ENCODE results near the gene TARS1. TPM values are rescaled to one million over a fixed set of nuclear protein-coding genes. Genes with fewer than 3 reads are reported as not detected.

Gene TARS1
- total RNA-seq, 1 donor from 2014 or later = 180 TPM

DNA sequence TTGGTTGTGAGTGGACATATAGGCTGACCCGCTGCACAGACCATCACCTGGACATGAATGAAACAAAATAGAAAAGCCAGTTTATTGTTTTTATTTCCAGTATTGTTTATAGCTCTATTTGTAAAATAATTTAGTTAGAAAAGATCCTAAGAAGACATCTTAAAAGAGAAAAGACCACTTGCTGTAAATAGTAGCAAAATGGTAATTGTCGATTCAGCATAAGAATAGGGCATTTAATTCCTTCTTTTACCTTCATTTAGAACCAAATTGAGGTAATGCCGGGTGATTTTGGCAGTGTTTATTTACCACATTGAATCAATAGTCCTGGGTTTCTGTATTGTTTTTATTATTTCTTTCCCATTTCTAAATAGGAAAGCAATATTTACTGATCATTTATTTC lies 7.4 kb downstream of the TARS1 start:
- CTCF ChIA-PET = no interaction called here
- POLR2A ChIA-PET = no interaction called here
- H3K27me3 Mint-ChIP-seq = no peaks in the 10 kb centered on the region
- H3K4me1 Mint-ChIP-seq = peaks cover 15% of the 10 kb centered on the region
- ATAC-seq (ENCODE audit: low read depth) (no peak), DNase-seq (no peak)
- TF ChIP-seq, protein P1, sequence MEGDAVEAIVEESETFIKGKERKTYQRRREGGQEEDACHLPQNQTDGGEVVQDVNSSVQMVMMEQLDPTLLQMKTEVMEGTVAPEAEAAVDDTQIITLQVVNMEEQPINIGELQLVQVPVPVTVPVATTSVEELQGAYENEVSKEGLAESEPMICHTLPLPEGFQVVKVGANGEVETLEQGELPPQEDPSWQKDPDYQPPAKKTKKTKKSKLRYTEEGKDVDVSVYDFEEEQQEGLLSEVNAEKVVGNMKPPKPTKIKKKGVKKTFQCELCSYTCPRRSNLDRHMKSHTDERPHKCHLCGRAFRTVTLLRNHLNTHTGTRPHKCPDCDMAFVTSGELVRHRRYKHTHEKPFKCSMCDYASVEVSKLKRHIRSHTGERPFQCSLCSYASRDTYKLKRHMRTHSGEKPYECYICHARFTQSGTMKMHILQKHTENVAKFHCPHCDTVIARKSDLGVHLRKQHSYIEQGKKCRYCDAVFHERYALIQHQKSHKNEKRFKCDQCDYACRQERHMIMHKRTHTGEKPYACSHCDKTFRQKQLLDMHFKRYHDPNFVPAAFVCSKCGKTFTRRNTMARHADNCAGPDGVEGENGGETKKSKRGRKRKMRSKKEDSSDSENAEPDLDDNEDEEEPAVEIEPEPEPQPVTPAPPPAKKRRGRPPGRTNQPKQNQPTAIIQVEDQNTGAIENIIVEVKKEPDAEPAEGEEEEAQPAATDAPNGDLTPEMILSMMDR (IDR thresholded peaks at IDR 0.05) = no peak
- H3K4me3 Mint-ChIP-seq = no peak overlapping the region
- peaks cover 74% of the 10 kb centered on the region for H3K36me3 Mint-ChIP-seq (ENCODE audit: low read depth)
- no peaks in the 10 kb centered on the region for H3K9me3 Mint-ChIP-seq
- intact Hi-C loops (cut with micrococcal nuclease) = loop anchor here (10.0 kb wide), 1 partner anchor 1133 kb away; the partner anchor contains the start of gene MTMR12
- H3K27ac Mint-ChIP-seq = no peak overlapping the region

DNA sequence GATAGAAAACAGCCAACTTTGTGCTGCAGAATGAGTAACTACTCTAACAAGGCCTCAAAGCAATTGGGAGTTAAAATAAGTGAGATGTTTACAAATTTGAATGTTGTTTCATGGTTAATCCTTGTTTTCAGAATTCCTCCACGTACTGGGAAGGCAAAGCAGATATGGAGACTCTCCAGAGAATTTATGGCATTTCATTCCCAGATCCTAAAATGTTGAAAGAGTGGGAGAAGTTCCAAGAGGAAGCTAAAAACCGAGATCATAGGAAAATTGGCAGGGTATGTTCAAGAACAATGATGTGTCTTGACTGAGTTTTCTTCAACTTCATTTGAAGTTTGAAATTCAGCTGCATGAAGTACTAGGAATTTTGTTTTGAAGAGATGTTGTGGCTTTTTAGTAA lies 16.4 kb downstream of the TARS1 start:
- CTCF ChIA-PET = no interaction called here
- TF ChIP-seq, protein P1 (IDR thresholded peaks at IDR 0.05) = no peak
- DNase-seq = no peak
- H3K4me3 Mint-ChIP-seq = no peak overlapping the region
- H3K36me3 Mint-ChIP-seq (ENCODE audit: low read depth) = peaks cover 90% of the 10 kb centered on the region
- H3K27ac Mint-ChIP-seq = no peak overlapping the region
- POLR2A ChIA-PET = no interaction called here
- H3K27me3 Mint-ChIP-seq = no peaks in the 10 kb centered on the region
- H3K9me3 Mint-ChIP-seq = no peaks in the 10 kb centered on the region
- ATAC-seq (ENCODE audit: low read depth) = no peak
- no peaks in the 10 kb centered on the region for H3K4me1 Mint-ChIP-seq
- intact Hi-C loops (cut with micrococcal nuclease) = no loop called here

DNA sequence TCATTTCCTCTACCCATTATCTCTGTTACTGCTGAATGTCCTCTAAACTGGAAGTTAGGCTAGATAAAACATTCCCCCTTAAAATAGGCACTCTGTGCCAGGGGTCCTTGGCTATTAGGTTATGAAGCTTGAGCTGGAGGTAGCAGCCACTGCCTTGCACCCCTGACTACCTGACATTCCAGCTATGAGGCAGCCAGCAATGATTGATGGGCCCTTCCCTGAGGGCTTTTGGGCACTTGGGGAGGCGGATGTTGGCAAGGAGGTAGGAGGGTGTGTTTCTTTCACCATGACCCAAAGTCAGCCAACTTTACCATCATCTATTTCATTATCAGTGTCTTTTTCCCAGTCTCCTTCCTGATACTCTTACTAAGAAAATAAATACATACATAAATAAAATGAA lies 17.1 kb downstream of the TARS1 start:
- ATAC-seq (ENCODE audit: low read depth) = no peak
- Mint-ChIP-seq H3K27me3 (no peaks in the 10 kb centered on the region), H3K9me3 (no peaks in the 10 kb centered on the region), H3K4me1 (no peaks in the 10 kb centered on the region), H3K27ac (no peak overlapping the region), H3K36me3 (ENCODE audit: low read depth) (peaks cover 91% of the 10 kb centered on the region), H3K4me3 (no peak overlapping the region)
- intact Hi-C loops (cut with micrococcal nuclease) = no loop called here
- ChIA-PET POLR2A (no interaction called here), CTCF (no interaction called here)
- TF ChIP-seq, protein P1 (IDR thresholded peaks at IDR 0.05) = no peak
- no peak for DNase-seq

DNA sequence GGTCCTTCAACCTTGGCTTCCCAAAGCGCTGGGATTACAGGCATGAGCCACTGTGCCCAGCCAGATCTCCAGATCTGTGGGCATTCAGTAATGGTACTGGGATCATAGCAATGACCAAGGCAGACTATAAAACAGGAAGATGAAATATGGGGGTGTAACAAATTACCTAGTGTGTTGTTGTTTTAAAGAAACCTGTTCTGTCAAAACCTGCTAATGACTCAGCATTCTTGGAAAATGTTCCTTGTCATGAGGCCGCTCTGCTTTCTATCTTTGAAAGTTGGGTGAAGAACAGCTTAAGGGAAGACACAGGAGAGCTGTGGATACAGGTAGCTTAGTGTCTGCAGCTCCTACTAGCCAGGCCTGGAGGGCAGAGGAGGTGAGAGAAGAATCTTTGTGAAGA lies 19.4 kb downstream of the TARS1 start:
- Mint-ChIP-seq H3K27me3 (no peaks in the 10 kb centered on the region), H3K4me3 (no peak overlapping the region), H3K27ac (no peak overlapping the region), H3K36me3 (ENCODE audit: low read depth) (peaks cover 92% of the 10 kb centered on the region), H3K9me3 (no peaks in the 10 kb centered on the region), H3K4me1 (no peaks in the 10 kb centered on the region)
- ChIA-PET CTCF (interaction anchor here (1.0 kb wide), 1 partner anchor 9 kb away, joined by 3 read pairs; no protein-coding TSS in a partner anchor), POLR2A (no interaction called here)
- DNase-seq (no peak), ATAC-seq (ENCODE audit: low read depth) (no peak)
- intact Hi-C loops (cut with micrococcal nuclease) = no loop called here
- TF ChIP-seq, protein P1 (IDR thresholded peaks at IDR 0.05) = no peak

DNA sequence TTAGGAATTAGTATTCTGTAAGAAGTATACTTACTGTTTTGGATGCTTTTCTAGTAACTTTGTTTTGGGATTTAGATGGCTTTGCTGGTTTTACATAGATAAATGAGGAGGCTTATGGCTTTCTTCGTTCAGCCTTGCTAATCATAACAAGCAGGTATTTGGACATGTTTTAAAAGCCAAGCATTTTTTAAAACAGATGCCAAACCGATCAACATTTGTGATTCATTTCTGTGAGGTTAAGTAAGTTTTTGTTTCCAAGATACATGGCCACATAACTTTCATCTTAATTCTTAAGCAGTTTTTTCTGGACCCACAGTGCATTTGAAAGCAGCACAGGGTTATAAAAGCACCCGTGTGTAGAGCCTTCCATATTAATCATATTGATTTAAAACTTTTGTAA lies 21.7 kb downstream of the TARS1 start:
- H3K36me3 Mint-ChIP-seq (ENCODE audit: low read depth) = peaks cover 94% of the 10 kb centered on the region
- no peak for DNase-seq
- H3K27me3 Mint-ChIP-seq = no peaks in the 10 kb centered on the region
- ChIA-PET CTCF (no interaction called here), POLR2A (no interaction called here)
- TF ChIP-seq, protein P1 (IDR thresholded peaks at IDR 0.05) = no peak
- no peaks in the 10 kb centered on the region for H3K4me1 Mint-ChIP-seq
- no peak overlapping the region for H3K4me3 Mint-ChIP-seq
- no peak overlapping the region for H3K27ac Mint-ChIP-seq
- intact Hi-C loops (cut with micrococcal nuclease) = no loop called here
- ATAC-seq (ENCODE audit: low read depth) = no peak
- H3K9me3 Mint-ChIP-seq = no peaks in the 10 kb centered on the region
